ENCODE measurements around the gene PACRG. TPM values are rescaled to one million over a fixed set of nuclear protein-coding genes. Genes with fewer than 3 reads are reported as not detected.

Gene PACRG
- polyA plus RNA-seq, 3 donors = 14.2 to 16.6 (median 16.4) TPM

GRCh38 chr6:163260911-163261310, 533.1 kb downstream of the PACRG start:
- no peak for DNase-seq (ENCODE audit: extremely low read depth in 1 of 11, low read depth in 9 of 11, low spot score in 4 of 11)

DNA sequence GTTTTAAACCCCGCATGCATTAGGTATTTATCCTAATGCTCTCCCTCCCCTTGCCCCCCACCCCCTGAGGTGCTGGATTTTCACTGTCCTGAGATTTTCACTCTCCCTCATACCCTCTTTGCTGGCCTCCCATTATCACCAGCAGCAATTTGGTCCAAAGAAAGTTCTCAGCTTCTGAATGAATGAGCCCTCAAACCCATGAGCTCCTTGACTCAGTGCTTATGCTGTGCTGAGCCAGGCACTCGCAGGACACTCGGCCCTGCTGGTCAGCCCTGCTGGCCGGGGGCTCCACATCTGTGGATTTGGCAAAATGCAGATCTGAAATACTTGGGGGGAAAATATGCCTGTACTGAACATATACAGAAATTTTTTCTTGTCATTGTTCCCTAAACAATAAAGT, 533.6 kb downstream of the PACRG start:
- DNase-seq (ENCODE audit: extremely low read depth in 1 of 11, low read depth in 9 of 11, low spot score in 4 of 11) = no peak

- DNase-seq (ENCODE audit: extremely low read depth in 1 of 11, low read depth in 9 of 11, low spot score in 4 of 11) = no peak
Observed at GRCh38 chr6:163262080-163262479, 534.3 kb downstream of the PACRG start.

GRCh38 chr6:163263196-163263595, 535.4 kb downstream of the PACRG start:
- DNase-seq (ENCODE audit: extremely low read depth in 1 of 11, low read depth in 9 of 11, low spot score in 4 of 11) = no peak

- DNase-seq (ENCODE audit: extremely low read depth in 1 of 11, low read depth in 9 of 11, low spot score in 4 of 11) = no peak
Observed at GRCh38 chr6:163263998-163264661, 536.4 kb downstream of the PACRG start.

DNA sequence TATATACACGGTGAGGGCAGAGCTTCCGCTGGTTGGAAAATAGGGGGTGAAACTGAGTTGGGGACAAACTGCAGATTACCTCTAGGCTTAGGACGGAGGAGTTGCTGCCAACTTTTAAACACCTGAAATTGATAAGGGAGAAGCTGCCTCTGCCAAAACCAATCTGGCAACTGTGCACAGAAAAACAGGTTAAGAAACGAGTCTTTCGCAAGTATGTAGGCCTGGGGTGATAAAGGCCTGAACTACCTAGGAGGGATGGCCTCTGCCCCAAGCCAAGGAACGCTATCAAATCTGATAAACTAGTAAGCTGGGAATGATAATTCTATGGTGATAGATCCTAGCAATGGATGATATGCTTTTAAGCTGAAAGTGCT, 536.9 kb downstream of the PACRG start:
- DNase-seq (ENCODE audit: extremely low read depth in 1 of 11, low read depth in 9 of 11, low spot score in 4 of 11) = no peak

GRCh38 chr6:163281634-163282033, 553.9 kb downstream of the PACRG start:
- DNase-seq (ENCODE audit: extremely low read depth in 1 of 11, low read depth in 9 of 11, low spot score in 4 of 11) = no peak

DNA sequence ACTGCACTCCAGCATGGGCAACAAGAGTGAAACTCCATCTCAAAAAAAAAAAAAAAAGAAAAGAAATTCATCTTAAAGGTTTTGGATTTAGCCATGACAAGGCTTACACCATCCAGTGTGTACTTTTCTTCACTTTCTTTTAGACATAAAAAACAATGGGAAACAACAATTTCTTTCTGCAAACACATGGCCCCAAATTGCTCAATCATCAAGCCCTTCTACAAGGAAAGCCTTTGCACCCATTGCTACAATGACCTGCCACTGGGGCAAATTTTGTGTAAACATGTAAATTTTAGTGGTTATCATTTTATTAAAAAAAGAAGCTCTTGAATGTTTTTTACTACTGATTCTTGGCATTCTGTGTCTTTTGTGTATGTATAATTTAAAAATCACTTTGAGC, 554.9 kb downstream of the PACRG start:
- DNase-seq (ENCODE audit: extremely low read depth in 1 of 11, low read depth in 9 of 11, low spot score in 4 of 11) = no peak

DNA sequence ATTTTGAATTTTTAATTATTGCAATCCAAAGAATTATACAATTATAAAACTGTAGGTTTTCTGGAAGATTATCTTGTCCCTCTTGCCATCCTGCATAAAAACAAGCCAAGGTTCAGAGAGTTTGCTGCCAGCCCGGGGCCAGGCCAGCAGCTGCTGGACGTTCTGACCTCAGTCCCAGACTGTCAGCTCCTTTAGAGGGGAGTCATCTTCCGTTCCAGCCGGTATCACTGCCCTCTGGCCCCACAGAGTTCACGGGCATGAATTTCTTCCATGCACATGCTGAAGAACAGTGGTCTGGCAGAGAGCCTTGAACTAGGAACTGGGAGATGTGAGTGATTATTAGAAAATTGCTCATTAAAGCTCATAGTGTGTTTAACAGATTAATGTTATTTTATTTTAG, 556.4 kb downstream of the PACRG start:
- no peak for DNase-seq (ENCODE audit: extremely low read depth in 1 of 11, low read depth in 9 of 11, low spot score in 4 of 11)

DNA sequence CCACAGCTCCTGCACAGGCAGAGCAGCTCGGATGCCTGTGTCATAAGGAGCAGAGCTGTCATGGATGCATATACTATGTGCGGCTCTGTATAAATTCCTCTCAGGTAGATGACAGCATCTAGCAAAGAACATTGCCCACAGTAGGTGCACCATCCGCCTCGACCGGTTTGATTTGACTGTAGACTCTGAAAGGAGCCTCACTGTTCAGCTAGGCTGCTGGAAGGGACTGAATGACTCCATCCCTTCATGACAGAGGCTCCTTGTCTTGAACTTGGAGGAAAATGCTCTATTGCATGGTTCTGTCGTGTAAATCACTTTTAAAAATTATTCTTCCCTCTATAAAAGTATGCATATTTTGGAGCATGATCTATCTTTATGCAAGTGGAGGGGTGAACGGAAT, 557.9 kb downstream of the PACRG start:
- no peak for DNase-seq (ENCODE audit: extremely low read depth in 1 of 11, low read depth in 9 of 11, low spot score in 4 of 11)

GRCh38 chr6:163287626-163288025, 559.9 kb downstream of the PACRG start:
- no peak for DNase-seq (ENCODE audit: extremely low read depth in 1 of 11, low read depth in 9 of 11, low spot score in 4 of 11)

DNA sequence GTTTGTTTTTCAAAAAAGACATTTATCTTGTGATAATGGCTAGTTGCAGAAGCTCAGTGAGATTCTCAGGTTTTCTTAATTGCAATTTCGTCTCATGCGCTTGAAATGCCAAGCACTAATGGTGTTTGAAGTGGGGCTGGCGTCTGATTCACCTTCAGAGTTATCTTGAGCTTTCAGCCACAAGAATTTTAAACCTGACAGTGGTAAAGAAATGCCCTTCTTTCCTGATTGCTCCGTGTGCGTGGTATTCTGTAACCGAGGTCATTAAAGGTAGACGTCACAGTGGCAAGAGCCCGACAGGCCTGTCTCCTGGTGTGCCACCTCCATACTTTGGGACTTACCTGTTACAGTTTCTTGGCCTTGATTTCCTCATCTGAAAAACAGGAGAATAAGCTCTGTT, 560.3 kb downstream of the PACRG start:
- no peak for DNase-seq (ENCODE audit: extremely low read depth in 1 of 11, low read depth in 9 of 11, low spot score in 4 of 11)

- DNase-seq (ENCODE audit: extremely low read depth in 1 of 11, low read depth in 9 of 11, low spot score in 4 of 11) = no peak
Observed at GRCh38 chr6:163288915-163289314, 561.1 kb downstream of the PACRG start.

DNA sequence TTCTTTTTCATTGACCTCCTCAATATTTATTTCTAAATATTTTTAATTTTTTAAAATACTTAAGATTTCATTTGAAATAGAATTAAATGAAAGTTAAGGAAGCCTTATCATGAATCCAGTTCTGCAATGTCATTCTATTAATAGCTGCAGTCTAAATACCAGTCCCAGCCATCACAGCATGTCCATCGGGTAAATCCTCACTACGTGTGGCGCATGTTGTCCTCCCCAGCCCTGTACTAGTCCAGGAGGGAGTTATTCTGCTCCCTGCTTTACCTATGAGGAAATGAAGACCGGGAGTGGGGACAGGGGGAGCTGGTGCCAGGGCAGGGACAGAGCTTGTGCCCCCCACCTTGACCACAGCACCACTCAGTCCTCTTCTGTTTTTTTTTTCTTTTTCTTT, 561.7 kb downstream of the PACRG start:
- no peak for DNase-seq (ENCODE audit: extremely low read depth in 1 of 11, low read depth in 9 of 11, low spot score in 4 of 11)

DNA sequence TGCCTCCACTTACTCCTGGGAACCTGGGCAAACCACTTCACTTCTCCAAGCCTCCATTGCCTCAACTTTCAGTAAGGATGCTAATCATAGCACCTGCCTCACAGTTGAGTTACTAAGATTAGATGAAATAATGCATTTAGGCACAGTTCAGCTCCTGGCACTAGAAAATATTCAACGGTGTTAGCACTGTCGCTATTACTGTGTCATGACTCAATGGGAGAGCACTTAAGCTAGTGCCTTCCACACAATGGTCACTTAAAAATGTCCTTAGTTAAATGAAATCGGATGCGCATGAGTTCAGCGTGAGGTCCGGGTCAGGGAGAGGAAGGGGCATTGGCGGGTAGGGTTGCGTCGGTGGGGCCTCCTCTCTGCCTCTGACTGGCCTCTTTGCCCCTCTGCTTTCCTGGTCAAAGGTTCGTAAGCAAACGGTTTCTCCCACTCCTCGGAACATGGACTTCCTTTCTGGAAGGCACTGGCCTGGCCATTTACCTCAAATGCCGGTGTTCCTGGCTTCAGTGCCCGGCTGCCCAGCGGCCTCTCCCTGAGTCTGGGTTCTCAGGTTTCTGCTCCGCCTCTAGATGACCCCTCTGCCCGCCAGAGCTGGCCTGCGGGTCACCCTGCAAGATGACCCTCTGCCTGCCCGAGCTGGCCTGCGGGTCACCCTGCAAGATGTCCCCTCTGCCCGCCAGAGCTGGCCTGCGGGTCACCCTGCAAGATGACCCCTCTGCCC, 562.9 kb downstream of the PACRG start:
- DNase-seq (ENCODE audit: extremely low read depth in 1 of 11, low read depth in 9 of 11, low spot score in 4 of 11) = no peak

DNA sequence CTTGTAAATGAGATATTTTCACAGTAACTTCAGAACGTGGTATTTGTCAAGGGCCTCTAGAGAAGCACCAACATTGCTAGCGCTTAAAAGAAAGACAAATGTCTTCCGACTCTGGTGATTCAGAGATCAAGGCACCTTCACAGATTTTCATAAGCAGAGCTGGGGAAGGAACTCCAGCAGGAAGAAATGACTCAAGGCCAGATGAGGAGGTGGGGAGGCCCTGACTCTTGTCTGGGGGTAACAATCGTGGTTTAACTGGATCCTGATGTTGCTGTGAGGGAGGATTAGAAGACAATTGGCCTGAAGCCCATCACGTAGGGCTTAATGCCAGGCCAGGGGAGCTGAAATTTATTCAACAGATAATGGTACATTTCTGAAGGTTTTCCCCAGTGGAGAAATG, 563.8 kb downstream of the PACRG start:
- no peak for DNase-seq (ENCODE audit: extremely low read depth in 1 of 11, low read depth in 9 of 11, low spot score in 4 of 11)

GRCh38 chr6:163293286-163293685, 565.5 kb downstream of the PACRG start:
- DNase-seq (ENCODE audit: extremely low read depth in 1 of 11, low read depth in 9 of 11, low spot score in 4 of 11) = no peak

GRCh38 chr6:163294734-163295133, 567.0 kb downstream of the PACRG start:
- DNase-seq (ENCODE audit: extremely low read depth in 1 of 11, low read depth in 9 of 11, low spot score in 4 of 11) = no peak

DNA sequence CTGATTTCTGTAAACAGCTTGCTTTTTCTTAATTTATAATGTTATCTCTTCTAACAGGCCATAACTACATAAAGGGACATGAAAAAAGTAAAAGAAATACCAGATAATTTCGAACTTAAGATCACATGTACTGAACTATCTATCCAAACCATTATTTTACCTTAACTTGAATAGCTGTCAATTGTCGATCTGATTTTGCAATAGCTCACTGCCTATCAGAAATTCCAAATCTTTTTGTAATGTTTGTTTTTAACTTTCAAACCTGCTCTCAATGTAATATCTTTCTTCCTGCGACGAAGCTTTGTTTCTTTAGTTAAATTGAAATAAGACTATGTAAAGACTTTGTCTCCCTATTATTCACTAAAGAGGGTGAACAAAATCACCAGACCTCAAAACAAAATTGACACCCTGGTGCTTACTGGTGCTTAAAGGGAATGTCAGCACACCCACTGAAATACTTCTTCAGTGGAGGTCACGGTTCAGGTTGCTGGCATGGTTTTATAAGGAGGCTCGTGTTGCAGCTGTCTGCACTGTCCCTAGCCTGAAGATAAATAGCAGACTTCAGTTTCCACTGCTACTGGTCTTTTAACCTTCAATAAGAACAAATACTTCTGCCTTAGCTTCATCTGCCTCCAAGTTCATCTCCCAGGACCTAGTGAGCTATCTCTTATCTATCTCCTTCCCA, 569.2 kb downstream of the PACRG start:
- peak in 6 of 11 donors; percentile 13 to 55 (median 31) for DNase-seq (ENCODE audit: extremely low read depth in 1 of 11, low read depth in 9 of 11, low spot score in 4 of 11)

DNA sequence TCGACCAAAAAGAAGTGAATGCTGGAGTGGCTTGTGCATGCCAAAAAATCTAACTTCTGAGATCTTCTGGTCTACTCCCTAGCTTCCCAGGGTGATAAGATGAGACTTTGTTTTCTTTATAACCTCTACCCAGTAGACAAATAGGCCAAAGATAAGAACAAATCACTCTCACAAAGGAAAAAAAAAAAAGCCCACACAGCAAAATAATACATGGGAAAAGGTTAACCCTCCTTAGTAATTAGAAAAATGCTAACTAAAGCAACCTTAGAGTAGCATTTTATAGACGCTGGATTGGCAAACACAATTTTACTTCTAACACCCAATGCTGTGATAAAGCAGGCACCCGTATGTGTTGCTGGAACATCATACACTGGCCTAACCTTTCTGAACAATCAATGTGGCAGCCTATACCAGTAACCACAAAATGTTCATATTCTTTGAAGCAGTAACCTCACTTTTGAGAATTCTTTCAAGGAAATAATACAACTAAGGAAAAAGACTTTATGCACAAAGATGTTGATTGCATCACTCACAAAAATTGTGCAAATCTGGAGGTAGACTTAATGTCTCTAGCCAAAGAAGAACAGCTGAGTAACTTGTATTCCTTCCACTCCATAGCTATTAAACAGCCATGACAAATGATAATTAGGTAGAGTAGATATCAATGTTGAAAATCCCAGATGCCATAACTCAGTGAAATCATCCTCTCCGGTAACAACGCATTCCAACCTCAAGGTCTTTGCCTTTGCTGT, 570.5 kb downstream of the PACRG start:
- no peak for DNase-seq (ENCODE audit: extremely low read depth in 1 of 11, low read depth in 9 of 11, low spot score in 4 of 11)

All from renal cortex interstitium (tissue), 11 donors.